Right hindlimb (tissue), 1 donor: ENCODE measurements around the gene PLEKHG4B.
A peak's percentile ranks its signal among the peaks of the same experiment; 100 is the strongest.
"Not testable (repeated sequence)": the region's sequence is repeated elsewhere in the genome, so short reads cannot be mapped to it uniquely, and the experiment has no call there.

Source experiments
- DNase-seq: peaks from one replicate; pipeline ENCODE4 v3.0.0-alpha.2; 2018

PLEKHG4B gene, protein sequence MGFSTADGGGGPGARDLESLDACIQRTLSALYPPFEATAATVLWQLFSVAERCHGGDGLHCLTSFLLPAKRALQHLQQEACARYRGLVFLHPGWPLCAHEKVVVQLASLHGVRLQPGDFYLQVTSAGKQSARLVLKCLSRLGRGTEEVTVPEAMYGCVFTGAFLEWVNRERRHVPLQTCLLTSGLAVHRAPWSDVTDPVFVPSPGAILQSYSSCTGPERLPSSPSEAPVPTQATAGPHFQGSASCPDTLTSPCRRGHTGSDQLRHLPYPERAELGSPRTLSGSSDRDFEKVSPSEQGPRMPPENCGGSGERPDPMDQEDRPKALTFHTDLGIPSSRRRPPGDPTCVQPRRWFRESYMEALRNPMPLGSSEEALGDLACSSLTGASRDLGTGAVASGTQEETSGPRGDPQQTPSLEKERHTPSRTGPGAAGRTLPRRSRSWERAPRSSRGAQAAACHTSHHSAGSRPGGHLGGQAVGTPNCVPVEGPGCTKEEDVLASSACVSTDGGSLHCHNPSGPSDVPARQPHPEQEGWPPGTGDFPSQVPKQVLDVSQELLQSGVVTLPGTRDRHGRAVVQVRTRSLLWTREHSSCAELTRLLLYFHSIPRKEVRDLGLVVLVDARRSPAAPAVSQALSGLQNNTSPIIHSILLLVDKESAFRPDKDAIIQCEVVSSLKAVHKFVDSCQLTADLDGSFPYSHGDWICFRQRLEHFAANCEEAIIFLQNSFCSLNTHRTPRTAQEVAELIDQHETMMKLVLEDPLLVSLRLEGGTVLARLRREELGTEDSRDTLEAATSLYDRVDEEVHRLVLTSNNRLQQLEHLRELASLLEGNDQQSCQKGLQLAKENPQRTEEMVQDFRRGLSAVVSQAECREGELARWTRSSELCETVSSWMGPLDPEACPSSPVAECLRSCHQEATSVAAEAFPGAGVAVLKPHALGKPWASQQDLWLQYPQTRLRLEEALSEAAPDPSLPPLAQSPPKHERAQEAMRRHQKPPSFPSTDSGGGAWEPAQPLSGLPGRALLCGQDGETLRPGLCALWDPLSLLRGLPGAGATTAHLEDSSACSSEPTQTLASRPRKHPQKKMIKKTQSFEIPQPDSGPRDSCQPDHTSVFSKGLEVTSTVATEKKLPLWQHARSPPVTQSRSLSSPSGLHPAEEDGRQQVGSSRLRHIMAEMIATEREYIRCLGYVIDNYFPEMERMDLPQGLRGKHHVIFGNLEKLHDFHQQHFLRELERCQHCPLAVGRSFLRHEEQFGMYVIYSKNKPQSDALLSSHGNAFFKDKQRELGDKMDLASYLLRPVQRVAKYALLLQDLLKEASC (N-terminal part only)

DNA sequence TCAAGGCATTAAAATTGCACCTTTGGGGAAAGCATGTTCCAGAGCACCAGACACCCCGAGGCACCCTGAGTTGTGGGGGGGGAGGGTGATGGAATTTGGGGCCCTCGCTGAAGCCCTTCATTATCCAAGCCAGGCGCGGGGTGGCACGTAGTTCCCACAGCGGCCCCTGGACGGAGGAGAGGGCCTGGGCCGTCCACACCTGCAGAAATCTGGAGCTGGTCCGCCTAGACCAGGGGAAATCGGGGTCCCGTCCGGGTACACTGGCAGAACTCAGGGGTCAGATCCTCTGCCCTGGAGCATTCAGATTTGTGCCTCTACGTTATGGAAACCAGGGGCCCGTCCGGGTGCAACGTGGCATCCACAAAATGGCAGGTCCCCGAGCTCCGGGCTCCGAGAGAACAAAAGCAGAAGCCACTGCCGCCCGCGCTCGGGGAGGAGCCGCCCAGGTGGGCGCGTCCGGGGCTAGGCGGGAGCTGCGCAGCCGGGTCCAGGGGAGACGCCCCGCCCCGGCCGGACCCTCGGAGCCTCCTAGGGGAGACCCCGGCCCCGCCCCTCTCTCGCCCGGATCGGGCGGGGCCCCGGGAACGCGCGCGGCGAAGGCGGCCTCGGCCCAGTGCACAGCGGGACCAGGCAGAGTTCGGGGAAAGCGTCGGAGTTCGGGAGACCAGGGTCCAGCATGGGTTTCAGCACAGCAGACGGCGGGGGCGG, at the start of gene PLEKHG4B:
PLEKHG4B (plus strand) TSS at position 613 of the 708 bp plus-strand sequence; CDS start at position 677, 64 bp downstream.
- peak; percentile 64 for DNase-seq

DNA sequence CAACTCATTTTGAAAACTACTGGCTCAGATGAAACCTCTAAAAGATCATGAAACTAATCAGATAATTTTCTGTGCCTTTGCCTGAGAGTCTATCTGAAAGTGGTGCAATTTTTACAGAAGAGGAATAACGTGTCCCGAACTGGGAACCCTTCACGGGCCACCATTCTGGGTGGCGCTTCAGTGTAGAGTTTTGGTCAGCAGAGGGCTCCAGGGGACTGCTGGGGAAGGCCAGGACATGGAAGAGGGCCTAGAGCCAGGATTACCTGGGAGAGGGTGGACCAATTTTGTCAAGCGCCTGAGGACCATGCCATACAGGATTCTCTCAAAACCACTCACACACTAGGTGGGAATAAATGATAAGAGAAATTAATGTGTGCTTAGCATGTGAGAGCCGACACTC, 49.7 kb upstream of the PLEKHG4B start:
- no peak for DNase-seq

GRCh38 chr5:48192-48591, 43.8 kb upstream of the PLEKHG4B start:
- DNase-seq = no peak

DNA sequence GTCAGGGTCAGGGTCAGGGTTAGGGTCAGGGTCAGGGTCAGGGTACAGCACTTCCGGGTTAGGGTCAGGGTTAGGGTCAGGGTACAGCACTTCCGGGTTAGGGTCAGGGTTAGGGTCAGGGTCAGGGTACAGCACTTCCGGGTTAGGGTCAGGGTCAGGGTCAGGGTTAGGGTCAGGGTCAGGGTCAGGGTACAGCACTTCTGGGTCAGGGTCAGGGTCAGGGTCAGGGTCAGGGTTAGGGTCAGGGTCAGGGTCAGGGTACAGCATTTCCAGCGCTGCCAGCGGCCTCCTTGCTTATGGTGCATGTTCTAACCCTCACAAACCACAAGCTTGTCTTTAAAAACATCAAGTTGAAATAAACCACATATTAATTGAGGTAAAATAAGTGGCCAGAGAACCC, 42.4 kb upstream of the PLEKHG4B start:
- not testable (repeated sequence) for DNase-seq

GRCh38 chr5:49953-50544, 41.9 kb upstream of the PLEKHG4B start:
- no peak for DNase-seq

GRCh38 chr5:50724-51499, 41.1 kb upstream of the PLEKHG4B start:
- DNase-seq = no peak

GRCh38 chr5:51500-51823, 40.5 kb upstream of the PLEKHG4B start:
- DNase-seq = no peak

GRCh38 chr5:53381-54174, 38.4 kb upstream of the PLEKHG4B start:
- peak; percentile 61 for DNase-seq

GRCh38 chr5:54175-54730, 37.7 kb upstream of the PLEKHG4B start:
- no peak for DNase-seq

- no peak for DNase-seq
These were observed 36.9 kb upstream of the PLEKHG4B start for GRCh38 chr5:54876-55569.

DNA sequence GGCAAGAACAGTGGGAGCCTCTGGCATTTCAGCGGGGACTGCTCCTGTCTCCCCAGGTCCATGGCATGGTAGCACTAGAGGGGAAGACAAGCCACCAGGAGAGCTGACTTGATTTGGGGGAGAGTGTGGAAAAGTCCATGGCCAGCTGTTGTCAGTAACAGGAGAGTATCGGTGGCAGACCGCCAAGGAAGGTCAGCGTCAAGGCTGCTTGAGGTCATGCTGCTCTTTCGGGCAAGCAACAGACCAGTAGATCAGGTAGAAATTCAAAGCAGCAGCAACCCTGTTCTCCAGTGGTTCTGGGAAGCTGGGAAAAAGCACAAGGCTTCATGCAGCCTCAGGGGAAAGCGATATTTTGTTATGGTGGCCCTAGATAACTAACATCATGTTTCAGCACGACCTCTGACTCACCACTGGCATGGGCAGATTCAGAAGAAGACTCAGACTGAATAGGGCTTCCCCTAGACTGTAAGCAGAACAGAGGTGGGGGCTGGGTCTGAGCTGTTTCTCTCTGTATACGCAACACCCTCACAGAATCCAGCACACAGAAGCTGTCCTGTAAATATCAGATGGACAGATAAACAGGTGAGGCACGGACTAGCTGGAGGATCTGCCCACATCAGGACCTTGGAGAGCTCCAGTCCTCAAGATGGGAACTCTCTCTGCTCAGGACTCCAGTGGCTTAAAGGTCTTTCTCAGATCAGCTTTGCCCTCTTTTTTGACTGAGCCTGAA, 35.2 kb upstream of the PLEKHG4B start:
- peak; percentile 33 for DNase-seq

GRCh38 chr5:60250-60649, 31.7 kb upstream of the PLEKHG4B start:
- not testable (repeated sequence) for DNase-seq

- no peak for DNase-seq
These were observed 21.5 kb upstream of the PLEKHG4B start for GRCh38 chr5:70440-70839.

DNA sequence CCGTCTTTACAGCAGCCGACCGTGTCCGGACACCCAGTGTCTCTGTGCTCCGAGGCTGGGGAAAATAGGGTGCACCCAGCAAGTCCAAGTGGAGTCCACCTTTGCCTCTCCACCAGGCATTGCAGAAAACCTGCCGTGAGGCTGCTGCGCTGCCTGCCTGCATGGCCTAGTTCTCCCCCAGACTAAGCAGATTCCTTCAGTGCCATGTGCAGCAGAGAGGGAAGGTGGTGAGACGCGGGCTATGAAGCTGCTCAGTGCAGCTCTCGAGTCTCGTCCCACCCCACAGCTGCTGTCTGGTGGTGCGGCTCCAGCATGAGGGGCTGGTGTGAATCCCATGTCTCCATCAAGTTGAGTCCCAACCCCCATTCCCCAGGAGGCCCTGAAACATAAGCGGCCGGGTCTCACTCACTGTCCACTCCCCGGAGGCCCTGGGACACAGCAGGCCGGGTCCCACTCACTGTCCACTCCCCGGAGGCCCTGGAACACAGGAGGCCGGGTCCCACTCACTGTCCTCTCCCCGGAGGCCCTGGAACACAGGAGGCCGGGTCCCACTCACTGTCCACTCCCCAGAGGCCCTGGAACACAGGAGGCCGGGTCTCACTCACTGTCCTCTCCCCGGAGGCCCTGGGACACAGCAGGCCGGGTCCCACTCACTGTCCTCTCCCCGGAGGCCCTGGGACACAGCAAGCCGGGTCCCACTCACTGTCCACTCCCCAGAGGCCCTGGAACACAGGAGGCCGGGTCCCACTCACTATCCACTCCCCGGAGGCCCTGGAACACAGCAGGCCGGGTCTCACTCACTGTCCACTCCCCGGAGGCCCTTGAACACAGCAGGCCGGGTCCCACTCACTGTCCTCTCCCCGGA, 19.4 kb upstream of the PLEKHG4B start:
- not testable (repeated sequence) for DNase-seq

GRCh38 chr5:73181-73447, 18.9 kb upstream of the PLEKHG4B start:
- DNase-seq = not testable (repeated sequence)

GRCh38 chr5:73768-74502, 18.0 kb upstream of the PLEKHG4B start:
- no peak for DNase-seq

- DNase-seq = no peak
These were observed 17.4 kb upstream of the PLEKHG4B start for GRCh38 chr5:74503-75109.
